Kidney epithelial cell (primary cell): ENCODE results near the gene IQCE. TPM values are rescaled to one million over a fixed set of nuclear protein-coding genes. Genes with fewer than 3 reads are reported as not detected.
A peak's percentile ranks its signal among the peaks of the same experiment; 100 is the strongest.

ENCODE experiments used
- DNase-seq: peaks from one replicate; pipeline ENCODE4 v3.0.0-alpha.2; 2010; ENCODE audit warnings: low read depth
- H3K27me3 ChIP-seq: 2 replicates; pipeline ENCODE4 v1.6.0; 2011; ENCODE audit warnings: low read length; ENCODE audit not compliant: control insufficient read depth, insufficient read depth
- H3K36me3 ChIP-seq: 2 replicates; pipeline ENCODE4 v1.5.1; 2011; ENCODE audit warnings: low read length; ENCODE audit not compliant: control insufficient read depth, insufficient read depth
- H3K4me3 ChIP-seq: 2 replicates; pipeline ENCODE4 v1.5.1; 2011; ENCODE audit warnings: low read depth, mild to moderate bottlenecking, control low read depth, low read length
- CTCF ChIP-seq: IDR thresholded peaks from 2 replicates; pipeline ENCODE4 v1.5.1; 2011; ENCODE audit warnings: mild to moderate bottlenecking, moderate library complexity, low read length, control low read depth, inconsistent platforms; ENCODE audit not compliant: insufficient read depth, poor library complexity, severe bottlenecking
- total RNA-seq: library from RNA; depleted of rRNA; stranded (reverse); fragments of >200 nt; gene quantifications from 2 replicates; pipeline ENCODE4 v1.2.3, GENCODE V29; 2015

Gene IQCE
- total RNA-seq = 18.0 and 20.0 TPM in 2 replicates

GRCh38 chr7:2558629-2559282, at the start of gene IQCE:
Gene IQCE, plus strand, starts transcription at chr7:2558979. Its CDS starts 203 bp downstream, at chr7:2559182.
- Histone ChIP-seq H3K36me3 (peaks cover 1% of the 10 kb centered on the region), H3K27me3 (no peaks in the 10 kb centered on the region), H3K4me3 (peak within 1 kb of the TSS; percentile 94)
- DNase-seq = peak; percentile 48
- no peak for TF ChIP-seq CTCF

- no peak for TF ChIP-seq CTCF
- no peak for DNase-seq
- H3K27me3 ChIP-seq = no peaks in the 10 kb centered on the region
- H3K36me3 ChIP-seq = no peaks in the 10 kb centered on the region
- H3K4me3 ChIP-seq = no peak overlapping the region
Measured at GRCh38 chr7:2509298-2509906, 49.4 kb upstream of the IQCE start.

GRCh38 chr7:2510130-2510776, 48.5 kb upstream of the IQCE start:
- no peak for TF ChIP-seq CTCF
- no peak for DNase-seq
- Histone ChIP-seq H3K4me3 (no peak overlapping the region), H3K27me3 (no peaks in the 10 kb centered on the region), H3K36me3 (no peaks in the 10 kb centered on the region)

- no peak for DNase-seq
- Histone ChIP-seq H3K4me3 (no peak overlapping the region), H3K27me3 (no peaks in the 10 kb centered on the region), H3K36me3 (no peaks in the 10 kb centered on the region)
- no peak for TF ChIP-seq CTCF
Measured at GRCh38 chr7:2510909-2511768, 47.6 kb upstream of the IQCE start.

GRCh38 chr7:2511769-2512168, 47.0 kb upstream of the IQCE start:
- DNase-seq = no peak
- Histone ChIP-seq H3K4me3 (no peak overlapping the region), H3K27me3 (no peaks in the 10 kb centered on the region), H3K36me3 (no peaks in the 10 kb centered on the region)
- TF ChIP-seq CTCF = no peak
